G401 (cell line): Measurements from ENCODE around the gene SPIN2A. TPM values are rescaled to one million over a fixed set of nuclear protein-coding genes. Genes with fewer than 3 reads are reported as not detected.
"Not testable (repeated sequence)": the region's sequence is repeated elsewhere in the genome, so short reads cannot be mapped to it uniquely, and the experiment has no call there.

ENCODE experiments used
- DNase-seq: peaks from one replicate; pipeline ENCODE4 v3.0.0-alpha.2; 2015; ENCODE audit warnings: low spot score
- in situ Hi-C: cut with HindIII; loops from 2 replicates; pipeline ENCODE4 v1.10.0; 2016; ENCODE audit warnings: low sequenced_read_pairs, mixed read lengths
- total RNA-seq: library from RNA; depleted of rRNA; stranded (reverse); fragments of >200 nt; shearing (Covaris generic); gene quantifications from 2 replicates; pipeline ENCODE4 v1.2.3, GENCODE V29; 2014; rRNA removed

Gene SPIN2A
- not detected in 2 replicates for total RNA-seq

GRCh38 chrX:57137073-57137472, at the start of gene SPIN2A:
SPIN2A (minus strand) TSS chrX:57137397; CDS start chrX:57136597, 800 bp downstream.
- DNase-seq, in situ Hi-C loops: not testable (repeated sequence)

- in situ Hi-C loops, result no loop called here
- DNase-seq, result no peak
These were observed 41.4 kb upstream of the SPIN2A start for GRCh38 chrX:57178605-57179004.

- in situ Hi-C loops, result no loop called here
- DNase-seq, result no peak
These were observed 39.9 kb upstream of the SPIN2A start for GRCh38 chrX:57177070-57177469.

- in situ Hi-C loops, result no loop called here
- peak; percentile 63 for DNase-seq
These were observed 35.3 kb upstream of the SPIN2A start for GRCh38 chrX:57172544-57172943.

- in situ Hi-C loops, result no loop called here
- peak; percentile 64 for DNase-seq
These were observed 19.3 kb upstream of the SPIN2A start for GRCh38 chrX:57156397-57157049.

- in situ Hi-C loops, result no loop called here
- no peak for DNase-seq
These were observed 18.0 kb upstream of the SPIN2A start for GRCh38 chrX:57155171-57155570.

- DNase-seq, in situ Hi-C loops: not testable (repeated sequence)
These were observed 15.0 kb upstream of the SPIN2A start for GRCh38 chrX:57152222-57152621.

GRCh38 chrX:57138674-57139073, 1.5 kb upstream of the SPIN2A start:
- in situ Hi-C loops, result no loop called here
- DNase-seq, result no peak

GRCh38 chrX:57137501-57137900, 304 bp upstream of the SPIN2A start:
- in situ Hi-C loops, result no loop called here
- peak; percentile 73 for DNase-seq

GRCh38 chrX:57136589-57136988, 608 bp downstream of the SPIN2A start:
- DNase-seq, in situ Hi-C loops: not testable (repeated sequence)

GRCh38 chrX:57135287-57135686, 1.9 kb downstream of the SPIN2A start:
- DNase-seq, result no peak
- in situ Hi-C loops, result no loop called here

GRCh38 chrX:57134702-57135101, 2.5 kb downstream of the SPIN2A start:
- in situ Hi-C loops, result no loop called here
- DNase-seq, result no peak

GRCh38 chrX:57133706-57134105, 3.5 kb downstream of the SPIN2A start:
- in situ Hi-C loops, result no loop called here
- no peak for DNase-seq

GRCh38 chrX:57133284-57133683, 3.9 kb downstream of the SPIN2A start:
- DNase-seq, in situ Hi-C loops: not testable (repeated sequence)

GRCh38 chrX:57132046-57132445, 5.2 kb downstream of the SPIN2A start:
- in situ Hi-C loops, result no loop called here
- no peak for DNase-seq

GRCh38 chrX:57121816-57122215, 15.4 kb downstream of the SPIN2A start:
- no peak for DNase-seq
- in situ Hi-C loops, result no loop called here

GRCh38 chrX:57121162-57121755, 15.9 kb downstream of the SPIN2A start, which contains the start of gene SPIN2B:
SPIN2B (minus strand) TSS chrX:57121548.
- in situ Hi-C loops, result no loop called here
- DNase-seq, result peak; percentile 82

- DNase-seq, in situ Hi-C loops: not testable (repeated sequence)
These were observed 16.5 kb downstream of the SPIN2A start for GRCh38 chrX:57120619-57121161.

GRCh38 chrX:57119416-57119815, 17.8 kb downstream of the SPIN2A start:
- in situ Hi-C loops, result no loop called here
- DNase-seq, result no peak

GRCh38 chrX:57117566-57117965, 19.6 kb downstream of the SPIN2A start:
- in situ Hi-C loops, DNase-seq: not testable (repeated sequence)
